Kasumi-1 (cell line): ENCODE results near the gene DTD2.

Source experiments
- DNase-seq, 2 experiments: peaks; one replicate each; lab custom pipeline; 2025; lab: John Stamatoyannopoulos, UW

Gene DTD2

GRCh38 chr14:31405106-31405505 lies 52.2 kb downstream of the DTD2 start:
- no peak for DNase-seq

- no peak for DNase-seq
These were observed 53.6 kb downstream of the DTD2 start for GRCh38 chr14:31403707-31404106.

- no peak for DNase-seq
These were observed 54.4 kb downstream of the DTD2 start for GRCh38 chr14:31402764-31403439.

- DNase-seq: no peak
These were observed 55.9 kb downstream of the DTD2 start for GRCh38 chr14:31401369-31401932.

- DNase-seq: no peak
These were observed 57.2 kb downstream of the DTD2 start for GRCh38 chr14:31400031-31400638.
